VCaP (cell line): ENCODE results near the gene RALGAPA1.
"Not testable (repeated sequence)": the region's sequence is repeated elsewhere in the genome, so short reads cannot be mapped to it uniquely, and the experiment has no call there.

Source experiments
- H3K27ac ChIP-seq: fragments of 450-650 bp; 2 replicates; pipeline ENCODE4 v1.5.1; 2017
- CTCF ChIP-seq: fragments of 450-650 bp; conservative IDR thresholded peaks from 2 replicates; pipeline ENCODE4 v1.5.1; 2017; ENCODE audit warnings: mild to moderate bottlenecking, moderate library complexity

Gene RALGAPA1

DNA sequence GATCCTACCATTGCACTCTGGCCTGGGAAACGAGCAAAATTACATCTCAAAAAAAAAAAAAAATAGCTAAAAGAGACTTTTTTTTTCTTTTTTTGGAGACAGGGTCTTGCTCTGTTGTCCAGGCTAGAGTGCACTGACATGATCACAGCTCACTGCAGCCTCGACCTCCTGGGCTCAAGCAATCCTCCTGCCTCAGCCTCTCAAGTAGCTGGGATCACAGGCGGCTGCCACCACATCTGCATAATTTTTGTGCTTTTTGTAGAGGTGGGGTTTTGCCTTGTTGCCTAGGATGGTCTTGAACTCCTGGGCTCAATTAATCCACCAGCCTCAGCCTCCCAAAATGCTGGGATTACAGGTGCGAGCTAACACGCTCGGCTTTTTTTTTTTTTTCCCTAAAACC is 11.3 kb downstream of the RALGAPA1 start:
- no peak for TF ChIP-seq CTCF
- no peak overlapping the region for H3K27ac ChIP-seq

DNA sequence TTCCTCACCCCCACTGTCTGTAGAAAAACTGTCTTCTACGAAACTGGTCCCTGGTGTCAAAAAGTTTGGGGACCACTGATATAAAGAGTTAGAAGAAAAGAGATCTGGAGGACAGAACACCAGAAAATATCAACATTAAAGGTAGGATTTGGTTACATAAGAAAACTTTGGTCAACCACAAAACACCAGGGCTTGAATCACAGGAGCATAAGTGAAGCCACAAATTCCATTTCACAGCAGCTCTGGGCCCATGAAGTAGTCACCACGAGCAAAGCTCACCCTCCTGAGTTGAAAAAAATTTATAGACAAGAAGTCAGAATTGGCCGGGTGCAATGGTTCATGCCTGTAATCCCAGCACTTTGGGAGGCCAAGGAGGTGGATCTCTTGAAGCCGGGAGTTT is 19.4 kb downstream of the RALGAPA1 start:
- no peak overlapping the region for H3K27ac ChIP-seq
- TF ChIP-seq CTCF: no peak

DNA sequence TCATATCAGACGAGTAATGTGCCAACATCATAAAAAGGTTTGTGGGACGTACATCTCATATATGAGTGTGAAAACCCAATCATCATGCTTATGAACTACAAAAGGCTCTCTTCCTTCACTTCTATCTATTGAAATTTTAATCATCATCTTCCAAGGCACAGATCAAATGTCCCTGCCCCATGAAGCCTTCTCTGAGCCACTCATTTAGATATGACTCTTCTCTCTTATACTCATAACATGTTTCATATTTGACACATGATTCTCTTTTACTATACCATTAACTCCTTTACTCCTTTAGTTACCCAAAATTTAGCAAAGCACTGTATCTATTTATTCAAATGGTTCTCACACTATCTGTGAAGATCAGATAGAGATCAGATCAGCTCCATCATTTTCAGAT is 22.2 kb downstream of the RALGAPA1 start:
- H3K27ac ChIP-seq: no peak overlapping the region
- TF ChIP-seq CTCF: no peak

- no peak overlapping the region for H3K27ac ChIP-seq
- TF ChIP-seq CTCF: no peak
These were observed 25.4 kb downstream of the RALGAPA1 start for GRCh38 chr14:35783699-35784098.

GRCh38 chr14:35779368-35779767 is 29.7 kb downstream of the RALGAPA1 start:
- no peak overlapping the region for H3K27ac ChIP-seq
- TF ChIP-seq CTCF: no peak

DNA sequence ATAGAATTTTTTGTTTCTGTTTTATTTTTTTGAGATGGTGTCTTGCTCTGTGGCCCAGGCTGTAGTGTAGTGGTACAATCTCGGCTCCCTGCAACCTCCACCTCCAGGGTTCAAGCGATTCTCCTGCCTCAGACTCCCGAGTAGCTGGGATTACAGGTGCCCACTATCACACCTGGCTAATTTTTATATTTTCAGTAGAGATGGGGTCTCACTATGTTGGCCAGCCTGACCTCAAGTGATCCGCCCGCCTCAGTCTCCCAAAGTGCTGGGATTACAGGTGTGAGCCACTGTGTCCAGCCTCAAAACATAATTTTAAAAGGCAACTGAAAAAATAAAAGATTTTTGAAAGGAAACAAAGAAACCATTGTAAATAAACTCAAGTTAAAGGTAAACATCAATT is 31.5 kb downstream of the RALGAPA1 start:
- not testable (repeated sequence) for H3K27ac ChIP-seq

- TF ChIP-seq CTCF: no peak
- no peak overlapping the region for H3K27ac ChIP-seq
These were observed 32.3 kb downstream of the RALGAPA1 start for GRCh38 chr14:35776823-35777222.

GRCh38 chr14:35776085-35776484 is 33.0 kb downstream of the RALGAPA1 start:
- H3K27ac ChIP-seq: not testable (repeated sequence)

DNA sequence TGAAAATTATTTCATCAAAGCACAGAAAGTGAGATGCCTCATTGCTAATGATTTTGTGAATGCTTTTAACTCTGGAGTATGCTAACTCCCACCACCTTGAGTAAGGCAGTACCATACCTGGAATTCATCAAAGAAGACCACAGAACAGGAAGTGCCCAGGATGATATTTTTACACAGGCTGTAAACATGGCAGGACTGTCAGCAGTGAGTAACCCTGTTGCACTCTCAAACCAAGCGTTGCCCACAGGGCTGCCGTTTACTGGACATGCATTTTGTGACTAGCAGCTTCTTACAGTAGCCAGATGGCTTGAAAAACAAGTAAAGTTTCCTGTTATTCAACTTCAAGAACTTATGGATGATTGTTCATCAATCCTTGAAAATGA is 42.4 kb downstream of the RALGAPA1 start:
- H3K27ac ChIP-seq: no peak overlapping the region

More for the DNA sequence above, 42.4 kb downstream of the RALGAPA1 start:
- TF ChIP-seq CTCF: no peak
